Measurements from ENCODE around the gene NEGR1.

GRCh38 chr1:71721532-71721931 is 560.8 kb downstream of the NEGR1 start:
- TF ChIP-seq EP300 (IDR thresholded peaks at IDR 0.05) (no peak), POLR2AphosphoS5 (IDR thresholded peaks at IDR 0.05) (no peak)

Measured in stomach (tissue), 4 donors.